Parathyroid adenoma (tissue), 2 donors: Measurements from ENCODE around the gene KRTDAP.

Experiments
- H2AFZ ChIP-seq: fragments of 300-600 bp; sonication (generic); one replicate; pipeline ENCODE4 v1.7.0; 2017; ENCODE audit warnings: antibody characterized with exemption, mild to moderate bottlenecking
- H3K27ac ChIP-seq: fragments of 300-600 bp; sonication (generic); one replicate; pipeline ENCODE4 v1.7.0; 2017
- H3K27me3 ChIP-seq: fragments of 300-600 bp; sonication (generic); one replicate; pipeline ENCODE4 v1.7.0; 2017; ENCODE audit warnings: low read length; ENCODE audit not compliant: control insufficient read depth, insufficient read depth
- H3K36me3 ChIP-seq: fragments of 300-600 bp; sonication (generic); one replicate; pipeline ENCODE4 v1.7.0; 2017; ENCODE audit warnings: low read length; ENCODE audit not compliant: control insufficient read depth, insufficient read depth
- H3K4me1 ChIP-seq: fragments of 300-600 bp; sonication (generic); one replicate; pipeline ENCODE4 v1.7.0; 2017; ENCODE audit warnings: control low read depth
- H3K4me2 ChIP-seq: fragments of 300-600 bp; sonication (generic); one replicate; pipeline ENCODE4 v1.7.0; 2017; ENCODE audit warnings: low read length
- H3K4me3 ChIP-seq: fragments of 300-600 bp; sonication (generic); one replicate; pipeline ENCODE4 v1.7.0; 2017; ENCODE audit warnings: low read depth, low read length
- H3K79me2 ChIP-seq: fragments of 300-600 bp; sonication (generic); one replicate; pipeline ENCODE4 v1.7.0; 2017; ENCODE audit warnings: control low read depth
- H3K9ac ChIP-seq: fragments of 300-600 bp; sonication (generic); one replicate; pipeline ENCODE4 v1.7.0; 2017; ENCODE audit warnings: mild to moderate bottlenecking
- H3K9me3 ChIP-seq: fragments of 300-600 bp; sonication (generic); one replicate; pipeline ENCODE4 v1.7.0; 2017; ENCODE audit warnings: low read length; ENCODE audit not compliant: control insufficient read depth
- TF ChIP-seq, protein P1 (sequence below): fragments of 300-600 bp; sonication (generic); IDR thresholded peaks from one replicate; pipeline ENCODE4 v1.7.0; 2017; ENCODE audit warnings: antibody characterized with exemption, mild to moderate bottlenecking
- donor health status: primary hyperparathyroidism.

The KRTDAP gene

DNA sequence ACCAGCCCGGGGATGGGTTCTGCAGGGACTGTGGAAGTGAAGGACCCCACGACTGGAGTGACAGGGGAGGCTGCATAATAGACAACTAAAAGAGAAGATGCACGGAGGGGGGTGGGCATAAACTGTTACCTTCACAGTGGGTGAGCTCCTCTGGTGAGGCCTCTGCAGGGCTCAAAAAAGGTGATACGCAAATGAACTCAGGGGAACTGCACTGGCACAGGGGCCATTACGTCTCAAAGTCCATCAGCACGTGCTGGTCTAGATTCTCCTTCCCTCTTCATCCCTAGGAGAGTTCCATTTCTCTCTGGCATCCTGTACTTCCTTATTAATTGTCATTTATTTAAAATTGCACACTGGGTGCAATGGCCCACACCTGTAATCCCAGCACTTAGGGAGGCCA, 50.3 kb downstream of the KRTDAP start:
- TF ChIP-seq, protein P1, sequence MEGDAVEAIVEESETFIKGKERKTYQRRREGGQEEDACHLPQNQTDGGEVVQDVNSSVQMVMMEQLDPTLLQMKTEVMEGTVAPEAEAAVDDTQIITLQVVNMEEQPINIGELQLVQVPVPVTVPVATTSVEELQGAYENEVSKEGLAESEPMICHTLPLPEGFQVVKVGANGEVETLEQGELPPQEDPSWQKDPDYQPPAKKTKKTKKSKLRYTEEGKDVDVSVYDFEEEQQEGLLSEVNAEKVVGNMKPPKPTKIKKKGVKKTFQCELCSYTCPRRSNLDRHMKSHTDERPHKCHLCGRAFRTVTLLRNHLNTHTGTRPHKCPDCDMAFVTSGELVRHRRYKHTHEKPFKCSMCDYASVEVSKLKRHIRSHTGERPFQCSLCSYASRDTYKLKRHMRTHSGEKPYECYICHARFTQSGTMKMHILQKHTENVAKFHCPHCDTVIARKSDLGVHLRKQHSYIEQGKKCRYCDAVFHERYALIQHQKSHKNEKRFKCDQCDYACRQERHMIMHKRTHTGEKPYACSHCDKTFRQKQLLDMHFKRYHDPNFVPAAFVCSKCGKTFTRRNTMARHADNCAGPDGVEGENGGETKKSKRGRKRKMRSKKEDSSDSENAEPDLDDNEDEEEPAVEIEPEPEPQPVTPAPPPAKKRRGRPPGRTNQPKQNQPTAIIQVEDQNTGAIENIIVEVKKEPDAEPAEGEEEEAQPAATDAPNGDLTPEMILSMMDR, result no peak
- Histone ChIP-seq H3K79me2 (no peaks in the 10 kb centered on the region), H3K4me2 (no peak overlapping the region), H3K9ac (no peak overlapping the region), H3K36me3 (no peaks in the 10 kb centered on the region), H3K27me3 (no peaks in the 10 kb centered on the region), H3K4me3 (no peak overlapping the region), H3K4me1 (peaks cover 27% of the 10 kb centered on the region), H3K27ac (no peak overlapping the region), H3K9me3 (no peaks in the 10 kb centered on the region), H2AFZ (no peak overlapping the region)

DNA sequence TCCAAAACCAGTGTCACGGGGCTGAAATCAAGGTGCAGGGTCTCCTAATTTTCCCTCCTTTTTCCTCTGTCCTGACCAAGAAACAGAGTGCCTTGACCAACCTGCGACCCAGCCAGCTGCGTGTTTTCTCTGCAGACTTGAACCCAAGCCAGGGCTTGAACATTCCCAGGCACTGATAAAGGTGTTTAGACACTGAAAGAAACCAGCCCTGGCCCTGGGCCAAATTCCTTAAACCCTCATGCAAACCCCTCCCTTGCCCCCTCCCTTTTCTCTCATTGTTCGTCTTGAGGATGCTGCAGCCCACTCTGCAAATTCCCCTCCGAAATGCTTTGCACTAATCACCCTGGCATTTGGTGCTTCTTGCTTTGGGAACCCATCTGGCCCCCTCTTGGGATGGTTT, 51.7 kb downstream of the KRTDAP start:
- Histone ChIP-seq H3K4me1 (peaks cover 40% of the 10 kb centered on the region), H3K27ac (no peak overlapping the region)
- TF ChIP-seq, protein P1, result no peak

DNA sequence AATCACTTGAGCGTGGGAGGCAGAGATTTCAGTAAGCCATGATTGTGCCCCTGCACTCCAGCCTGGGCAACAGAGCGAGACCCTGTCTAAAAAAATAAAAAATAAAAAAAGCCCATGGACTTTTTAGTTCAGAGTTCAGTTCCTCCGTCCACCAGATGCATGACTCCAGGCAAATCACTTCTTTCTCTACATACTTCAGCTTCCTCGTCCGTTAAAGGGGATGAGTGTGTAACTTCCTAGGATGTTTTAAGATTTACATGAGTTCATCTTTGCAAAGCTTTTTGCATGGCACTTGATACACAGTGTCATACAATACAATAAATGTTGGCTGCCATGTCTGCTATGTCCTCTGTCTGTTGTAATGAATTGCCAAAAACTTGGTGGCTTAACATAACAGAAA, 52.2 kb downstream of the KRTDAP start:
- Histone ChIP-seq H3K4me3 (no peak overlapping the region), H3K9ac (no peak overlapping the region), H3K4me1 (peaks cover 44% of the 10 kb centered on the region), H3K4me2 (no peak overlapping the region), H3K27ac (no peak overlapping the region), H3K79me2 (no peaks in the 10 kb centered on the region), H2AFZ (no peak overlapping the region), H3K9me3 (no peaks in the 10 kb centered on the region), H3K27me3 (no peaks in the 10 kb centered on the region), H3K36me3 (no peaks in the 10 kb centered on the region)
- TF ChIP-seq, protein P1, result no peak

More for the DNA sequence above, 51.7 kb downstream of the KRTDAP start:
- no peak overlapping the region for H2AFZ ChIP-seq
- H3K4me3 ChIP-seq, result no peak overlapping the region
- no peaks in the 10 kb centered on the region for H3K27me3 ChIP-seq
- H3K4me2 ChIP-seq, result no peak overlapping the region
- no peaks in the 10 kb centered on the region for H3K79me2 ChIP-seq
- no peaks in the 10 kb centered on the region for H3K9me3 ChIP-seq
- no peak overlapping the region for H3K9ac ChIP-seq
- H3K36me3 ChIP-seq, result no peaks in the 10 kb centered on the region

DNA sequence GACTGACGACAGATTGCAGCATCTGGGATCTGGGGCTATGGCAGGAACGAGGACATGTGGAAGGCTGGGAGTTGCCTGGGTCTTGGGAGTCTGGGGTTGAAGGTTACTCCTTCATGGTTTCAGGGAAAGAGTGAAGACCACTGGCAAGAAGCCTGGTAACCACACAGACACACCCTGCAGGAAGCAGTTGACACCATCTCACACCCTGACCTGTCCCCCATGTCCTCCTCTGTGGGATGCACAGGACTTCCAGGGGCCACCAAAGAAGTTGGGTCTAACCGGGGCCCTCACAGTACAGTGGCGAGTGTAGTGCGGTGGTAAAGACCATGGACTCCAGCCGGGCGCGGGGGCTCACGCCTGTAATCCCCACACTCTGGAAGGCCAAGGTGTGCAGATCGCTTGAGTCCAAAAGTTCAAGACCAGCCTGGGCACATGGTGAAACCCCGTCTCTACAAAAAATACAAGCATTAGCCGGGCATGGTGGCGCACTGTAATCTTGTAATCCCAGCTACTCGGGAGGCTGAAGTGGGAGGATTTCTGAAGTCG, 52.8 kb downstream of the KRTDAP start:
- no peaks in the 10 kb centered on the region for H3K27me3 ChIP-seq
- H3K9ac ChIP-seq, result no peak overlapping the region
- peaks cover 45% of the 10 kb centered on the region for H3K4me1 ChIP-seq
- H2AFZ ChIP-seq, result peak overlapping the region; percentile 68
- no peak overlapping the region for H3K4me3 ChIP-seq
- no peak overlapping the region for H3K4me2 ChIP-seq
- H3K79me2 ChIP-seq, result no peaks in the 10 kb centered on the region
- peak overlapping the region; percentile 69 for H3K27ac ChIP-seq
- H3K36me3 ChIP-seq, result no peaks in the 10 kb centered on the region
- H3K9me3 ChIP-seq, result no peaks in the 10 kb centered on the region
- TF ChIP-seq, protein P1, result no peak
